ENCODE results near the gene MBP.
"Not testable (repeated sequence)": the region's sequence is repeated elsewhere in the genome, so short reads cannot be mapped to it uniquely, and the experiment has no call there.

Gene MBP

GRCh38 chr18:77022116-77022515 lies 110.5 kb downstream of the MBP start:
- DNase-seq (ENCODE audit: low read depth) = no peak

GRCh38 chr18:77021478-77021877 lies 111.1 kb downstream of the MBP start:
- not testable (repeated sequence) for DNase-seq (ENCODE audit: low read depth)

GRCh38 chr18:77021075-77021474 lies 111.5 kb downstream of the MBP start:
- no peak for DNase-seq (ENCODE audit: low read depth)

GRCh38 chr18:77020561-77020960 lies 112.0 kb downstream of the MBP start:
- no peak for DNase-seq (ENCODE audit: low read depth)

- no peak for DNase-seq (ENCODE audit: low read depth)
Measured at GRCh38 chr18:77019641-77020040, 112.9 kb downstream of the MBP start.

GRCh38 chr18:77018650-77019049 lies 113.9 kb downstream of the MBP start:
- DNase-seq (ENCODE audit: low read depth) = not testable (repeated sequence)

- DNase-seq (ENCODE audit: low read depth) = no peak
Measured at GRCh38 chr18:77017355-77017754, 115.2 kb downstream of the MBP start.

- no peak for DNase-seq (ENCODE audit: low read depth)
Measured at GRCh38 chr18:77016936-77017335, 115.6 kb downstream of the MBP start.

- no peak for DNase-seq (ENCODE audit: low read depth)
Measured at GRCh38 chr18:77015771-77016710, 116.5 kb downstream of the MBP start.

GRCh38 chr18:77015169-77015568 lies 117.4 kb downstream of the MBP start:
- DNase-seq (ENCODE audit: low read depth) = no peak

- no peak for DNase-seq (ENCODE audit: low read depth)
Measured at GRCh38 chr18:77014538-77014937, 118.0 kb downstream of the MBP start.

- no peak for DNase-seq (ENCODE audit: low read depth)
Measured at GRCh38 chr18:77013811-77014521, 118.6 kb downstream of the MBP start.

GRCh38 chr18:77012806-77013541 lies 119.6 kb downstream of the MBP start:
- no peak for DNase-seq (ENCODE audit: low read depth)

GRCh38 chr18:77012120-77012519 lies 120.5 kb downstream of the MBP start:
- DNase-seq (ENCODE audit: low read depth) = no peak

- no peak for DNase-seq (ENCODE audit: low read depth)
Measured at GRCh38 chr18:77009675-77010074, 122.9 kb downstream of the MBP start.

- DNase-seq (ENCODE audit: low read depth) = no peak
Measured at GRCh38 chr18:77008576-77009315, 123.8 kb downstream of the MBP start.

- no peak for DNase-seq (ENCODE audit: low read depth)
Measured at GRCh38 chr18:77008006-77008405, 124.6 kb downstream of the MBP start.

- DNase-seq (ENCODE audit: low read depth) = no peak
Measured at GRCh38 chr18:77007251-77007650, 125.3 kb downstream of the MBP start.

GRCh38 chr18:77006305-77007175 lies 126.0 kb downstream of the MBP start:
- no peak for DNase-seq (ENCODE audit: low read depth)

GRCh38 chr18:77005651-77006195 lies 126.9 kb downstream of the MBP start:
- no peak for DNase-seq (ENCODE audit: low read depth)
